Epidermal melanocyte (primary cell): ENCODE measurements around the gene ZBBX.
"Not testable (repeated sequence)": the region's sequence is repeated elsewhere in the genome, so short reads cannot be mapped to it uniquely, and the experiment has no call there.

Experiments used
- DNase-seq: peaks from one replicate; pipeline ENCODE4 v3.0.0; 2011; ENCODE audit warnings: low spot score; ENCODE audit not compliant: insufficient read length

The ZBBX gene, protein sequence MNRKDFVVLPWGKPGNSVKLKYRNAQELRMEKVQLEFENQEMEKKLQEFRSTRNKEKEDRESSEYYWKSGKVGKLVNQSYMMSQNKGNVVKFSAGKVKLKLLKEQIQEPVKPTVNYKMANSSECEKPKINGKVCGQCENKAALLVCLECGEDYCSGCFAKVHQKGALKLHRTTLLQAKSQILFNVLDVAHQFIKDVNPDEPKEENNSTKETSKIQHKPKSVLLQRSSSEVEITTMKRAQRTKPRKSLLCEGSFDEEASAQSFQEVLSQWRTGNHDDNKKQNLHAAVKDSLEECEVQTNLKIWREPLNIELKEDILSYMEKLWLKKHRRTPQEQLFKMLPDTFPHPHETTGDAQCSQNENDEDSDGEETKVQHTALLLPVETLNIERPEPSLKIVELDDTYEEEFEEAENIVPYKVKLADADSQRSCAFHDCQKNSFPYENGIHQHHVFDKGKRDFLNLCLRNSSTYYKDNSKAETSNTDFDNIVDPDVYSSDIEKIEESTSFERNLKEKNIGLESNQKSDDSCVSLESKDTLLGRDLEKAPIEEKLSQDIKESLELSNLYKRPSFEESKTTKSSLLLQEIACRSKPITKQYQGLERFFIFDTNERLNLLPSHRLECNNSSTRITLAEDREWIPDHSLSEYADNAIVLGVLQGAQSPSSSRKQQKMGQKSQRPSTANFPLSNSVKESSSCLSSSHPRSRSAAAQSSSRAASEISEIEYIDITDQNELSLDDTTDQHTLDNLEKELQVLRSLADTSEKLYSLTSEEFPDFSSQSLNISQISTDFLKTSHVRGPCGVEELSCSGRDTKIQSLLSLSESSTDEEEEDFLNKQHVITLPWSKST

GRCh38 chr3:167380004-167380689 is at the start of gene ZBBX:
Gene ZBBX, minus strand, starts transcription at chr3:167380297. Its CDS starts 7,396 bp downstream, at chr3:167372901.
- DNase-seq, result no peak

- DNase-seq, result not testable (repeated sequence)
These were observed 46.9 kb upstream of the ZBBX start for GRCh38 chr3:167426962-167427361.

DNA sequence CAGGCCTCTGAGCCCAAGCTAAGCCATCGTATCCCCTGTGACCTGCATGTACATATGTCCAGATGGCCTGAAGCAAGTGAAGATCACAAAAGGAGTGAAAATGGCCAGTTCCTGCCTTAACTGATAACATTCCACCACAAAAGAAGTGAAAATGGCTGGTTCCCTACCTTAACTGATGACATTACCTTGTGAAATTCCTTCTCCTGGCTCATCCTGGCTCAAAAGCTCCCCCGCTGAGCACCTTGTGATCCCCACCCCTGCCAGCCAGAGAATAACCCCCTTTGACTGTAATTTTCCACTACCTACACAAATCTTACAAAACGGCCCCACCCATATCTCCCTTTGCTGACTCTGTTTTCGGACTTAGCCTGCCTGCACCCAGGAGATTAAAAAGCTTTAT is 42.3 kb upstream of the ZBBX start:
- DNase-seq, result not testable (repeated sequence)

- DNase-seq, result no peak
These were observed 29.5 kb upstream of the ZBBX start for GRCh38 chr3:167409611-167410010.

- peak; percentile 22 for DNase-seq
These were observed 26.9 kb upstream of the ZBBX start for GRCh38 chr3:167406876-167407492.

DNA sequence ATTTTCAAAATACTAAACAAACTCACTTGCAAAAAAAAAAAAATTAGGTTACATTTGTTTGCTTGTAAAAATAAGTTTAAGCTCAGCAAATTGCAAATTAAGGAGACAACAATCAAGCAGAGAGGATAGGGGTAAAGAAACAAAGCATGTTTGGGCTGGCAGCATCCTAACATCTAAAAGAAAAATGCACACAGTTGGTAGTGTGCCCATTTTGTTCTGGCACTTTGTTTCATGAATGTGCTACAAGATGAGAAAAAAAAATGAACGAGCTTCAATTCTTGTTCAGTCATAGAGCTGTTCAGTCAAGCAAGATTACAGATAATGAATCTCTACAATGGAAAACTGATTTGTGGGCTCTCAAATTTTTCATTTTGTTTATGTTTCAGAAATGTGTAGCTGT is 17.7 kb upstream of the ZBBX start:
- DNase-seq, result no peak

- DNase-seq, result no peak
These were observed 16.0 kb upstream of the ZBBX start for GRCh38 chr3:167396075-167396474.

DNA sequence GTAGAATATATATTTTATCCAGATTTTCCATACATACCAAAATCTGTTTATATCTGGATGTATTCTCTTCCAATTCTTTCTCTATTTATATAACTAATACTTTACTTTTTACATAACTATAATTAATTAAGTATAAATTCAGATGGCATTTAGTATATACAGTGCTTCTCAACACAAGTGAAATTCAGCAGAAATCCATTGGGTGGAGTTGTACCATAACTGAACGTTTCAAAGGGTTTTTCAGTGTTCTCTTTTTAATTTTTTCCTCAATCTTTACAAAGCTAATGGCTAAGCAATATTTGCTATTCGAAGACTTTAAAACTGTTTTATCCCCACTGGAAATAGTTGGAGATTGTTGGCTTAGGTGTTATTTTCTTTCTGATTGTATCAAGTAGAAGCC is 13.9 kb upstream of the ZBBX start:
- no peak for DNase-seq

DNA sequence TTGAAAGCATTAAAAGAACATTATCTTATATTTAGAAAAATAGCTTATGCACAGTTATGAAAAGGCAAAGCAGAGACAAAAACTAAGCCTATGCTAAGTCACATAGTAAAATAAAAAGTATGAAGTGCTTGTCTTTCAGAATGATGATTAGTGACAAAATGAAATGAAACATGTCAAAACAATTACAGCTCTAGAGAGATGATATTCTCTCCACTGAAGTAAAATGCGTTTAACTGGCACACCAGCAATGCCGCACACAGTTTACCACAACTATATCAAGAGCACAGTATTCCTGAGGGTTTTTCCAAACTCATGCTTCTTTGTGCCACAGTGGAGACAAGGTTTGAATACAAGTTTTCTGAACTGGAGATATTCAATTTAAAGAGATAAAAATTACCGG is 2.1 kb upstream of the ZBBX start:
- DNase-seq, result no peak

- no peak for DNase-seq
These were observed 4.6 kb downstream of the ZBBX start for GRCh38 chr3:167375478-167375877.

DNA sequence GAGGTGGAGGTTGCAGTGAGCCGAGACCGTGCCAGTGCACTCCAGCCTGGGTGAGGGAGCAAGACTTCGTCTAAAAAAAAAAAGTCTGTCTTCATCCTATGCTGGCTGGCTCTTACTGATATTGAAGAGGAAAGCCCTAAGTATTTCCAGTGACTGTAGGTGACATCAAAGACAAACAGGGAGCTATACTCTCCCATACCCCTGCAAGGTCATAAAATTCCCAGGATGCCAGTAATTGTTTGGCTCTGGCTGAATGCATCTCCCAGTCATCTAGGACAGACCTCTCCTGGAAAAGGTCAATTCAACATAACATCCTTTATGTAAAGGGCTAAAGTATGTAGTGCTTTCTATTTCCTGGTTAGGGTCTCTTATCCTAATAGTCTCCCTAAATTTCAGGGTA is 8.0 kb downstream of the ZBBX start:
- DNase-seq, result no peak

GRCh38 chr3:167361948-167362347 is 18.1 kb downstream of the ZBBX start:
- DNase-seq, result no peak

DNA sequence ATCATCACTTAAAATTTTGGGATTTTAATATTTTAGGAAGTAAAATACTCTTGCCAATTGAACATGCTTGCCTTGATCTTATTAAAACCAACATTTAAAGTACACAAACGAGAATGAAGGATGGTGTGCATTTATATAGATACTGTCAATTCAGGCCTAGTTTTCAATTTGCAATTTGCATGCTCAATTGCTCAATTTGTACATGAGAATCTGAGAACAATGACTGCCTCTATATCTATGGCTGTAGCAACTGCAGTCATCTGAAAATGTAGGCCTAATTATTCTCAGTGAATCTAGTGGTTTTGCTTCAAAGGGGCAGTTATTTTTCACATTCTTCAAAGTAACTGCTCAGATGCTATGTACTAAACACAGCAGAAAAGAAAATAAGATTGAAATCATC is 18.8 kb downstream of the ZBBX start:
- peak; percentile 16 for DNase-seq

GRCh38 chr3:167355446-167355845 is 24.7 kb downstream of the ZBBX start:
- no peak for DNase-seq

- no peak for DNase-seq
These were observed 25.3 kb downstream of the ZBBX start for GRCh38 chr3:167354751-167355150.

GRCh38 chr3:167350245-167350862 is 29.7 kb downstream of the ZBBX start:
- DNase-seq, result no peak

DNA sequence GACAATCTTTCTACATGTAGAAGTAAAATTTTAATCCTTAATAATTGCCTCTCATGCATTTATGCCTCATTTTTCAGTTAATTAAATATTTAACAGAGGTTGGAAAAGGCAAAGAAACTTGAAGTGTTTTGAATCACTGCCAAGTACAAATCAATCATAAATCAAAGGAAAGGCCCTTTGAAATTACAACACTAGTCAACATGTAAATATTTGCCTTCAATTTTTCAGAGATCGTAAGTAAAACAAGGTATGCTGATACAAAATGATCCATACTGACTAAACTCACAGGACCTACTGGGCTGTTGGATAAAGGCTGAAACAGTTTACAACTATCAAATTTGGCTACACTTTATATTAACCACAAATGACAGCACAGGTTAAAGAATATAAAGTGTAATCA is 33.9 kb downstream of the ZBBX start:
- DNase-seq, result no peak

DNA sequence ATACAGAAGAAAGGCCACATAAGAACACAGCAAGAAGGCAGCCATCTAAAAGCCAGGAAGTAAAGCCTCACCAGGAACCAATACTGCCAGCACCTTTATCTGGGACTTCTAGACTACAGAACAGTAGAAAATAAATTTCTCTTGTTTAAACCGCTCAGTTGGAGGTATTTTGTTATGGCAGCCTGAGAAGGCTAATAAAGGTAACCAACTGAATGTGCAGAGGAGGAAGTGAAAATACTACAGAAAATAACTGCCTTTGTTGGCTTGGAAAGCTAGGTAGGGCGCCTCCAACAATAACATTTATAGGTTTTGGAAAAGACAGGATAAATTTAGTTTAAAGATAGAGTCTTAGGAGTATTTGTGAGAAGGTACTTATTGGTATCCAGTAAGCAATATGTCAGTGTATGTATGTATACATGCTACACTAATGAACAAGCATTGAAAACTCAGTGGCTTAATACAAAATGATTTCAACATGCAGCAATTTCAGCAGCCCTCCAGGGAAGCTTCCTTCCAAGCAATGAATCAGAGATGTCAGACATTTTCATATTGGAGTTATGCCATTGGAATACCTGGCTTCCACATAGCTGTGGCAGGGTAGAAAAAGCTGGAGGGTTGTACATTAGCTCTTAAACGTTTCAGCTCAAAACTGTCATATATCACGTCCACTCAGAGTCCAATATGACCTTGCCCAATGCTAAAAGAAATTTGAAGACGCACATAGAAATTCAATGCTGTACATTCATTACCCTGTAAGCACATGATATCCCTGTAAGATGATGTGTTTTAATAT is 48.9 kb downstream of the ZBBX start:
- no peak for DNase-seq

- no peak for DNase-seq
These were observed 56.5 kb downstream of the ZBBX start for GRCh38 chr3:167323572-167323971.

DNA sequence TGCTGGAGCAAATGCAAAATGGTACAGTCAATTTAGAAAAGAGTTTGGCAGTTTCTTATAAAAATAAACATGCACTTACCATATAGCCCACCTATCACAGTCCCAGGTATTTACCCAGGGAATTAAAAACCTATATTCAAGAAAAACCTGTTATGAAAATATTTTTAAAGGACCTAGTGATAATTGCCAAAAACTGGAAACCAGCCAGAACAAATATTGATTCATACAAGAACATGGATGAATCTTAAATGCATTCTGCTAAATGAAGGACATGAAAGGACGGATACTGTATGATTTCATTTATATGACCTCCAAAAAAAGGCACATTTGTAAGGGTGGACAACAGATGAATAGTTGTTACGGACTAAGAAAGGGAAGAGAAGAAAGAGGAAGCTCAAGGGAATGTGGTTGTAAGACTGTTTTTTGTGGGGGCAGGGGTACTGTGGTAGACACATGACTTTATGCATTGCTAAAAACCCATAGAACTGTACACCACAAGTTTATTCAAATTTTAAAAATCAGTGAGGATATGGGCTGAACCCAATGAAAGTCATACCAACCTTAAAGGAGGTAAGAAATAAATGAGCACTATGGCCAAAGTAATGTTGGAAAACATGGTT is 61.0 kb downstream of the ZBBX start:
- no peak for DNase-seq
